CD8-positive, alpha-beta memory T cell (primary cell): ENCODE data around the gene MYL10. TPM values are rescaled to one million over a fixed set of nuclear protein-coding genes. Genes with fewer than 3 reads are reported as not detected.
"Not testable (repeated sequence)": the region's sequence is repeated elsewhere in the genome, so short reads cannot be mapped to it uniquely, and the experiment has no call there.

Experiments
- CTCF ChIA-PET: fragments of 350-600 bp; sonication (Branson Sonifier 250); formaldehyde crosslinking; loops from one replicate; lab custom pipeline; 2021; ENCODE audit warnings: antibody characterized with exemption; lab: Charles Lee
- POLR2A ChIA-PET: fragments of 350-600 bp; sonication (Branson Sonifier 250); formaldehyde crosslinking; loops from one replicate; lab custom pipeline; 2021; ENCODE audit warnings: antibody characterized with exemption; lab: Charles Lee
- DNase-seq, 5 donors: peaks; one replicate each; pipeline versions ENCODE4 v3.0.0 to v3.0.0-alpha.2; 2020 to 2022; ENCODE audit warnings: mixed read lengths in 1 of 5
- H3K27ac ChIP-seq: one replicate; pipeline ENCODE4 v1.7.0; 2013; ENCODE audit warnings: low read depth, mild to moderate bottlenecking, low read length, moderate library complexity
- H3K27me3 ChIP-seq: 2 replicates; pipeline ENCODE4 v1.7.0; 2013; ENCODE audit warnings: low read length, mild to moderate bottlenecking; ENCODE audit not compliant: insufficient read depth, poor library complexity, severe bottlenecking
- H3K36me3 ChIP-seq: 2 replicates; pipeline ENCODE4 v1.7.0; 2013; ENCODE audit warnings: mild to moderate bottlenecking, low read length, moderate library complexity; ENCODE audit not compliant: insufficient read depth
- H3K4me1 ChIP-seq: 2 replicates; pipeline ENCODE4 v1.7.0; 2013; ENCODE audit warnings: mild to moderate bottlenecking, low read length, moderate library complexity; ENCODE audit not compliant: insufficient read depth
- H3K4me3 ChIP-seq: 2 replicates; pipeline ENCODE4 v1.7.0; 2013; ENCODE audit warnings: mild to moderate bottlenecking, low read length
- H3K9me3 ChIP-seq: 2 replicates; pipeline ENCODE4 v1.7.0; 2013; ENCODE audit warnings: mild to moderate bottlenecking, low read length
- H3K27ac Mint-ChIP-seq, 8 donors: one replicate each; pipeline ENCODE4 v1.8.0; 2020 to 2021; ENCODE audit warnings: mixed read lengths in 8 of 8, mild to moderate bottlenecking in 6 of 8, inconsistent platforms in 3 of 8, moderate library complexity in 3 of 8
- H3K27me3 Mint-ChIP-seq, 2 donors: one replicate each; pipeline ENCODE4 v1.8.0; 2020 to 2021; ENCODE audit warnings: mixed read lengths in 2 of 2, mild to moderate bottlenecking in 1 of 2, moderate library complexity in 1 of 2
- H3K36me3 Mint-ChIP-seq, 3 donors: one replicate each; pipeline ENCODE4 v1.8.0; 2020 to 2021; ENCODE audit warnings: mixed read lengths in 3 of 3, inconsistent platforms in 1 of 3, mild to moderate bottlenecking in 1 of 3
- H3K4me1 Mint-ChIP-seq, 3 donors: one replicate each; pipeline ENCODE4 v1.8.0; 2020 to 2021; ENCODE audit warnings: mixed read lengths in 3 of 3, inconsistent platforms in 1 of 3, mild to moderate bottlenecking in 1 of 3
- H3K4me3 Mint-ChIP-seq, 7 donors: one replicate each; pipeline ENCODE4 v1.8.0; 2020 to 2021; ENCODE audit warnings: mixed read lengths in 7 of 7, mild to moderate bottlenecking in 6 of 7, moderate library complexity in 4 of 7, inconsistent platforms in 2 of 7
- H3K9me3 Mint-ChIP-seq, 5 donors: one replicate each; pipeline ENCODE4 v1.8.0; 2020 to 2022; ENCODE audit warnings: mixed read lengths in 5 of 5, mild to moderate bottlenecking in 3 of 5, moderate library complexity in 2 of 5, inconsistent platforms in 1 of 5
- polyA plus RNA-seq: library from polyadenylated mRNA; unstranded; fragments of 300-500 nt; fragmentation: Illumina TruSeq; gene quantifications from one replicate; pipeline ENCODE4 v1.2.3, GENCODE V29; 2021
- total RNA-seq, 2 experiments: library from RNA; stranded (reverse); gene quantifications; one replicate each; pipeline ENCODE4 v1.2.3, GENCODE V29; 2021

MYL10 gene
- total and polyA plus RNA-seq, 3 experiments from 2014 or later = not detected

GRCh38 chr7:101647876-101648275 lies 18.8 kb upstream of the MYL10 start:
- H3K4me3 ChIP-seq, H3K9me3 ChIP-seq, H3K9me3 Mint-ChIP-seq, CTCF ChIA-PET, H3K27ac Mint-ChIP-seq, DNase-seq, POLR2A ChIA-PET, H3K4me1 Mint-ChIP-seq, H3K36me3 Mint-ChIP-seq, H3K36me3 ChIP-seq, H3K27ac ChIP-seq, H3K27me3 ChIP-seq, H3K4me3 Mint-ChIP-seq, H3K4me1 ChIP-seq: not testable (repeated sequence)
- H3K27me3 Mint-ChIP-seq = peaks cover 5 to 16% of the 10 kb centered on the region in 2 donors

GRCh38 chr7:101645951-101646350 lies 16.9 kb upstream of the MYL10 start:
- Histone ChIP-seq H3K27ac (no peak overlapping the region), H3K27me3 (no peaks in the 10 kb centered on the region), H3K4me1 (no peaks in the 10 kb centered on the region), H3K9me3 (no peaks in the 10 kb centered on the region), H3K4me3 (no peak overlapping the region), H3K36me3 (no peaks in the 10 kb centered on the region)
- no peak for DNase-seq
- Mint-ChIP-seq H3K9me3 (no peaks in the 10 kb centered on the region), H3K27me3 (peaks cover 6 to 13% of the 10 kb centered on the region in 2 donors), H3K27ac (no peak overlapping the region), H3K4me1 (peaks cover 0 to 1% (median 0%) of the 10 kb centered on the region in 3 donors), H3K4me3 (no peak overlapping the region), H3K36me3 (no peaks in the 10 kb centered on the region)
- POLR2A ChIA-PET = no interaction called here
- CTCF ChIA-PET = no interaction called here

- Mint-ChIP-seq H3K4me3 (peak overlapping the region in 1 of 7 donors; percentile 18), H3K27me3 (peaks cover 4 to 12% of the 10 kb centered on the region in 2 donors), H3K27ac (no peak overlapping the region), H3K36me3 (no peaks in the 10 kb centered on the region), H3K9me3 (no peaks in the 10 kb centered on the region), H3K4me1 (peaks cover 0 to under 1% (median 0%) of the 10 kb centered on the region in 3 donors)
- no peak overlapping the region for H3K27ac ChIP-seq
- DNase-seq = no peak
- ChIA-PET CTCF (no interaction called here), POLR2A (no interaction called here)
- no peaks in the 10 kb centered on the region for H3K4me1 ChIP-seq
- no peaks in the 10 kb centered on the region for H3K27me3 ChIP-seq
- no peaks in the 10 kb centered on the region for H3K9me3 ChIP-seq
- H3K4me3 ChIP-seq = no peak overlapping the region
- H3K36me3 ChIP-seq = no peaks in the 10 kb centered on the region
These were observed 15.8 kb upstream of the MYL10 start for GRCh38 chr7:101644879-101645278.

GRCh38 chr7:101639127-101639526 lies 10.0 kb upstream of the MYL10 start:
- CTCF ChIA-PET, H3K4me1 ChIP-seq, H3K4me3 ChIP-seq, H3K27ac ChIP-seq, H3K9me3 Mint-ChIP-seq, H3K4me3 Mint-ChIP-seq, H3K27me3 Mint-ChIP-seq, POLR2A ChIA-PET, DNase-seq, H3K27me3 ChIP-seq, H3K27ac Mint-ChIP-seq, H3K4me1 Mint-ChIP-seq, H3K36me3 ChIP-seq, H3K36me3 Mint-ChIP-seq, H3K9me3 ChIP-seq: not testable (repeated sequence)

GRCh38 chr7:101636822-101637623 lies 7.9 kb upstream of the MYL10 start:
- Mint-ChIP-seq H3K4me1 (no peaks in the 10 kb centered on the region), H3K27me3 (peaks cover 4 to 11% of the 10 kb centered on the region in 2 donors), H3K4me3 (no peak overlapping the region), H3K9me3 (peaks cover 0 to 8% (median 0%) of the 10 kb centered on the region in 5 donors), H3K27ac (no peak overlapping the region), H3K36me3 (peaks cover 0 to 6% (median 0%) of the 10 kb centered on the region in 3 donors)
- DNase-seq = peak in 1 of 5 donors; percentile 19
- Histone ChIP-seq H3K9me3 (no peaks in the 10 kb centered on the region), H3K27ac (no peak overlapping the region), H3K4me1 (no peaks in the 10 kb centered on the region), H3K4me3 (no peak overlapping the region), H3K36me3 (no peaks in the 10 kb centered on the region), H3K27me3 (no peaks in the 10 kb centered on the region)
- ChIA-PET POLR2A (no interaction called here), CTCF (no interaction called here)

- no peaks in the 10 kb centered on the region for H3K4me1 ChIP-seq
- Mint-ChIP-seq H3K27ac (no peak overlapping the region), H3K36me3 (peaks cover 0 to 6% (median 0%) of the 10 kb centered on the region in 3 donors), H3K9me3 (peaks cover 0 to 8% (median 0%) of the 10 kb centered on the region in 5 donors), H3K4me3 (no peak overlapping the region), H3K27me3 (peaks cover 2 to 11% of the 10 kb centered on the region in 2 donors), H3K4me1 (no peaks in the 10 kb centered on the region)
- no peaks in the 10 kb centered on the region for H3K27me3 ChIP-seq
- no peaks in the 10 kb centered on the region for H3K36me3 ChIP-seq
- H3K9me3 ChIP-seq = no peaks in the 10 kb centered on the region
- POLR2A ChIA-PET = no interaction called here
- DNase-seq = peak in 1 of 5 donors; percentile 18
- H3K4me3 ChIP-seq = no peak overlapping the region
- CTCF ChIA-PET = no interaction called here
- H3K27ac ChIP-seq = no peak overlapping the region
These were observed 6.4 kb upstream of the MYL10 start for GRCh38 chr7:101635484-101635883.

- H3K36me3 Mint-ChIP-seq = peaks cover 0 to 6% (median 0%) of the 10 kb centered on the region in 3 donors
- Histone ChIP-seq H3K27me3 (no peaks in the 10 kb centered on the region), H3K4me3 (no peak overlapping the region), H3K4me1 (no peaks in the 10 kb centered on the region), H3K36me3 (no peaks in the 10 kb centered on the region), H3K9me3 (no peaks in the 10 kb centered on the region), H3K27ac (no peak overlapping the region)
- H3K4me1 Mint-ChIP-seq = no peaks in the 10 kb centered on the region
- peaks cover 0 to 8% (median 1%) of the 10 kb centered on the region in 5 donors for H3K9me3 Mint-ChIP-seq
- no peak overlapping the region for H3K4me3 Mint-ChIP-seq
- peak in 1 of 5 donors; percentile 34 for DNase-seq
- H3K27ac Mint-ChIP-seq = no peak overlapping the region
- peaks cover 2 to 11% of the 10 kb centered on the region in 2 donors for H3K27me3 Mint-ChIP-seq
- POLR2A ChIA-PET = no interaction called here
- CTCF ChIA-PET = no interaction called here
These were observed 5.2 kb upstream of the MYL10 start for GRCh38 chr7:101634196-101634717.

GRCh38 chr7:101633511-101633910 lies 4.4 kb upstream of the MYL10 start:
- Histone ChIP-seq H3K27ac (no peak overlapping the region), H3K4me3 (no peak overlapping the region), H3K4me1 (no peaks in the 10 kb centered on the region), H3K9me3 (no peaks in the 10 kb centered on the region), H3K36me3 (no peaks in the 10 kb centered on the region), H3K27me3 (no peaks in the 10 kb centered on the region)
- peaks cover 0 to 8% (median 1%) of the 10 kb centered on the region in 5 donors for H3K9me3 Mint-ChIP-seq
- no peak overlapping the region for H3K27ac Mint-ChIP-seq
- H3K27me3 Mint-ChIP-seq = peaks cover 2 to 11% of the 10 kb centered on the region in 2 donors
- H3K36me3 Mint-ChIP-seq = peaks cover 0 to 6% (median 0%) of the 10 kb centered on the region in 3 donors
- DNase-seq = peak in 1 of 5 donors; percentile 36
- ChIA-PET CTCF (no interaction called here), POLR2A (no interaction called here)
- no peak overlapping the region for H3K4me3 Mint-ChIP-seq
- no peaks in the 10 kb centered on the region for H3K4me1 Mint-ChIP-seq
